Natural killer cell treated with Interleukin-12 subunit alpha and Interleukin-12 subunit beta and Interleukin-15 and Interleukin-18, amount 100 ng/mL, for 72 hours (primary cell): ENCODE measurements around the gene SKP1. TPM values are rescaled to one million over a fixed set of nuclear protein-coding genes. Genes with fewer than 3 reads are reported as not detected.

Experiments used
- ATAC-seq, 2 donors: fragments of 150-1000 bp; cut with Tn5 transposase in 1 of 2; sonication (Bioruptor Pico), chemical (Tn5 transposase) in 1 of 2; 2 replicates each; pipeline ENCODE4 v1.10.0; 2021
- DNase-seq: peaks from one replicate; pipeline ENCODE4 v3.0.0; 2022; ENCODE audit warnings: low spot score
- H3K27ac Mint-ChIP-seq, 2 donors: 1 replicate in 1 of 2; 2 replicates in 1 of 2; pipeline ENCODE4 v1.8.0; 2022; ENCODE audit warnings: mixed read lengths in 2 of 2, mild to moderate bottlenecking in 1 of 2, moderate library complexity in 1 of 2
- H3K27me3 Mint-ChIP-seq, 2 donors: 1 replicate in 1 of 2; 2 replicates in 1 of 2; pipeline ENCODE4 v1.8.0; 2022; ENCODE audit warnings: mixed read lengths in 2 of 2
- H3K36me3 Mint-ChIP-seq: one replicate; pipeline ENCODE4 v1.8.0; 2022; ENCODE audit warnings: mixed read lengths
- H3K4me1 Mint-ChIP-seq, 2 donors: 1 replicate in 1 of 2; 2 replicates in 1 of 2; pipeline ENCODE4 v1.8.0; 2022; ENCODE audit warnings: low read depth in 2 of 2, mixed read lengths in 2 of 2, mild to moderate bottlenecking in 1 of 2
- H3K4me3 Mint-ChIP-seq: one replicate; pipeline ENCODE4 v1.8.0; 2022; ENCODE audit warnings: mixed read lengths
- H3K9me3 Mint-ChIP-seq: 2 replicates; pipeline ENCODE4 v1.8.0; 2022; ENCODE audit warnings: mixed read lengths
- total RNA-seq, 2 donors: library from RNA; stranded (reverse); gene quantifications; one replicate each; pipeline ENCODE4 v1.2.3, GENCODE V29; 2022

The SKP1 gene
- total RNA-seq, 2 donors from 2014 or later = 162 to 210 TPM

DNA sequence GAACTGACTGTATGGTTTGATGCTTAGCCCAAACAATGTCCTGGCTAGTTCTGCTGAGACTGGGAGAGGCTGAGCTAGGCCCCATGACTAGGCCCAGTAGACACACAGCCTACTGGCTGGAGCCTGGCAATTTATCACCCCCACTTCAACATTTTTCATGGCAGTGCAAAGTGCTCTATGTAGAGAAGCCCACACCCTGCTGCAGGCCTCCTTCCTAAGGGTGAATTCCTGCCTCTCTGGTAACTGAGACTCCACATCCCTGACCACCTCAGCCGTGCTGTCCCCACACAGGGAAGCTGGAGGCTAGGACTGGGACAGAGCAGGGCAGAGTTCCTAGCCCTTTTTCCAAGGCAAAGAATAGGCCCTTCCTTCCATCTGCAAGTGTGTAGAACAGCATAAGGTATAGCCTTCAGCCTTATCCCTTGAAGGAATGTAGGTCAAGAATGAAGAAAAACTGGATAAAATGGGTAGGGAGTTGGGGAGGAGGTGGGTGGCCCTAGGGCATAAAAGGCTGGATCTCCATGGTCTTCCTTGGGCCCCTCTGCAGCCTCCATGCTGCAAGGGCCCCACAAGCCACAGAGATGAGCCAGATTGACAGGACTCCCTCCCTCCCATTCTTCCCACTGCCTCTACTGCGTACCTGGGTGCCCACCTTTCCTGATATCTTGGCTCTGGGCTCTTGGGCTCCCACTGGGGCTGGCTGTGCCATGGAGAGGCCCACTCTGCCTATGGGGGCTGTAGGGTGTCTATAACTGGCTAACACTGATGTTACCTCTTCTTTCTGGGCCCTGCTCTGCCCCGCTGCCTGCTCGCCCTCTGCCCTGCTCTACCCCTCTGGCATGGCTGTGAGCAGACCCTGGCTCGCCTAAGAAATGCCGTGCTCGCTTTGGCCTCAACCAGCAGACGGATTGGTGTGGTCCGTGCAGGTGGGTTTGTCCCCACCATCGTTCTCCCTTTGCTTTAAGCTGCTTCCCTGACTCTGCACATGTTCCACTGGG is 32.5 kb downstream of the SKP1 start:
- no peak for ATAC-seq
- Mint-ChIP-seq H3K4me3 (no peak overlapping the region), H3K27me3 (no peaks in the 10 kb centered on the region), H3K9me3 (no peaks in the 10 kb centered on the region), H3K36me3 (no peaks in the 10 kb centered on the region), H3K27ac (peak overlapping the region in 1 of 2 donors; percentile 48), H3K4me1 (peaks cover 26 to 40% of the 10 kb centered on the region in 2 donors)
- no peak for DNase-seq

DNA sequence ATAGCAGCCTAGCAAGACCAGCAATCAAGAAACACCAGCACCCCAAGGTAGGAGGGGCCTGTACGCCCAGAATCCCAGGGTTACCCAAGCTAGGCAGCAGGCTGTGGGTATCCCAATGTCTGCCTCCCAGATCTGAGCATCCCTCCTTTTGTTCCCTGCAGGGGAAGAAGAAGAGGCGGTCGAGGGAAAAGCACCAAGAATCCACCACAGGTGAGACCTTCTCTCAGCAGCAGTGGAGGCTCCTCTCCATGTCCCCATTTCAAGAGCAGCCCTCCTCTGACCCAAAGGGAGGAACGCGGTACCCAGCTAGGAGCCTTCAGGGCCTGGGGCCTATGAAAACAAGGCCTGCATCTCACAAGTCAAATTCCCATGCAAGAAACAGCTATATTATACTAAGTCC is 33.3 kb downstream of the SKP1 start:
- Mint-ChIP-seq H3K27ac (no peak overlapping the region), H3K4me1 (peaks cover 33 to 47% of the 10 kb centered on the region in 2 donors), H3K9me3 (no peaks in the 10 kb centered on the region), H3K4me3 (no peak overlapping the region), H3K36me3 (no peaks in the 10 kb centered on the region), H3K27me3 (no peaks in the 10 kb centered on the region)
- no peak for ATAC-seq
- DNase-seq = no peak

DNA sequence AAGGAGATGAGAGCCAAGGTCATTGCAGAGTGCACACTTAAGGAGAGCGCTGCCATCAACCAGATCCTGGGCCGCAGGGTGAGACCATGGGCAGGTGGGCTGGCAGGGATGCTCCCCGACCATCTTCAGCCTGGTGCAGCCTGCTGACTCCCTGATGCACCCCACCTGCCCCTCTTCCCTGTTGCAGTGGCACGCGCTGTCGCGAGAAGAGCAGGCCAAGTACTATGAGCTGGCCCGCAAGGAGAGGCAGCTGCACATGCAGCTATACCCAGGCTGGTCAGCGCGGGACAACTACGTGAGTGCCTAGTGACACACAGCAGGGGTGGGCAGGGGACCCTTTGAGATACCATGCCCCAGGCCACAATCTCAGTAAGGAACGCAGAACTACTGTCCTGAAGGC is 33.9 kb downstream of the SKP1 start:
- Mint-ChIP-seq H3K4me3 (no peak overlapping the region), H3K4me1 (peaks cover 37 to 52% of the 10 kb centered on the region in 2 donors), H3K27me3 (no peaks in the 10 kb centered on the region), H3K36me3 (no peaks in the 10 kb centered on the region), H3K27ac (no peak overlapping the region), H3K9me3 (no peaks in the 10 kb centered on the region)
- no peak for DNase-seq
- no peak for ATAC-seq

DNA sequence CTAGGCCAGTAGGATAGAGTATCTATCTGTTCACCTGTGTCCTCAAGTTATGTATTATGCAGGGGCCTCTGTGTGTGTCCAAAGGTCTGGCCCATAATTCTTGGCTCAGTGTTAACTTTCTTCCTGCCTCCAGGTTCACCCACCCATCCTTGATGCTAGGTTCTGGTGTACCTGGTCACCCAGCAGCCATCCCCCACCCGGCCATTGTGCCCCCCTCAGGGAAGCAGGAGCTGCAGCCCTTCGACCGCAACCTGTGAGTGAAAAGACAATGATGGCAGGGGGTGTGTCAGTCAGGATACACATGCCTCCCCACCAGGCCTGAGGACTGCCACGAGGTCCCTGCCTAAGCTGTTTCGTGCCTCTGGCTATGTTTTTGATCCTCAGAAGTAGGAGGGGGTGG is 34.7 kb downstream of the SKP1 start:
- H3K9me3 Mint-ChIP-seq = no peaks in the 10 kb centered on the region
- ATAC-seq = no peak
- no peaks in the 10 kb centered on the region for H3K27me3 Mint-ChIP-seq
- H3K4me1 Mint-ChIP-seq = peaks cover 37 to 53% of the 10 kb centered on the region in 2 donors
- DNase-seq = no peak
- H3K4me3 Mint-ChIP-seq = no peak overlapping the region
- H3K27ac Mint-ChIP-seq = no peak overlapping the region
- H3K36me3 Mint-ChIP-seq = no peaks in the 10 kb centered on the region

DNA sequence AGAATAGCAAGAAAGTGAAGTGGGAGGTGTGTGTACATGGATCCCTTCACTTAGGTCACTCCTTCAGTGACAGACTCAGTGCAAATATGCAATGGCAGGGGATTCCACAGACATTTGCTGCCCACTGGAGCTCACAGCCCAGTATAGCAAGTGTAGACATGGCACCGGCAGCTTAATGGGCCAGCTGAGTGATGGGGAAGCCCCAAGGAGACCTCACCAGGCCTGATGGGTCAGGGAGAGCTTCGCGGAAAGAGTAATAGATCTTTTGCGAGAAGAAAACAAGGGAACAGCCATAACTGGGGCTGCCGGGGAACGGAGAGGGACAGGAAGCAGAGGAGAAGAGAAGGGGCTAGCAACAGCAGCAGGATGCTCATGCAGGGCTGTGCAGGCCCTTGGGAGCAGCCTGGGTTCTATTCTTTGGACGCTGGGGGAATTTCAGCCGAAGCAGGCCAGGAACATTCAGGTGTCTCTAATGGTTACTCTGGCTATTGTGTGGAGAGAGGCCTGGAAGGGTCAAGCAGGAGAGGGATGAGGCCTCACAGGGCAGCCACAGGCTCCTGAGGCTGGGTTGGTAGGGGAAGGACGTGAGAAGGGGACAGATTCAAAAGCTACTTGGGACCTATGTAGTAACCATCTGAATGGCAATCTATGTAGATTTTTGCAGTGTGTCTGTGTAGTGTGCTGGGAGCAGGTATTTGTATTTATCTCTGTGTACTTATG is 35.3 kb downstream of the SKP1 start:
- DNase-seq (no peak), ATAC-seq (no peak)
- Mint-ChIP-seq H3K36me3 (no peaks in the 10 kb centered on the region), H3K4me3 (no peak overlapping the region), H3K9me3 (no peaks in the 10 kb centered on the region), H3K27me3 (no peaks in the 10 kb centered on the region), H3K27ac (peak overlapping the region in 1 of 2 donors; percentile 9), H3K4me1 (peaks cover 37 to 53% of the 10 kb centered on the region in 2 donors)

DNA sequence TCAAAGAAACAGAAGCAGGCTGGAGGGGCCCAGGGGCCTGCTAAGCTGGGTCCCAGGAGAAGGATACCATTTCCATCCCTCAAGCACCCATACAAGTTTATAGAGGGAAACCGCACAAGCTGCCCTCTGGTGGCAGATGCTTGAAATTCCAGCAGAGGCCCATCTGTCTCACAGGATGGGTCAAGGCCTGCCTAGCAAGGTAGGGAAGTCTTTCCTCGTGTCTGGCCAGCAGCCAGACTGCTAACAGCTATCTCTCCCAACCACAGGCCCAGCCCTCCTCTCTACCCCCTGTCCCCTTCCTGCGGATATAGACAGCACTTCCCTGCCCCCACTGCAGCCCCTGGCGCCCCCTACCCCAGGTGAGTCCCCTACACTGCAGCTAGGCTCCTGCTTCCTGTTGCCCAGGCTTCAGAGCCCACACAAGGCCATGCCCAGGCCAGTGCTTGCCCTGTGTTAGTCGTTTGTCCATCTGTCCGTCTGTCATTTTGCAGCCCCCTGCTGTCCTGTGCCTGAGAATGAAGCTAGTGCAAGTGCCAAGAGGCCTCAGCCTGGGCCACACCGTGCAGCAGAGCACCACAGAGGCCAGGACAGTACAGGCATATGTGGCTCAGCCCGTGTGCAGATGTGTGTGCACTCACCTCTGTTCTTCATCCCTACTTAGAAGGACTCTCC is 36.1 kb downstream of the SKP1 start:
- Mint-ChIP-seq H3K9me3 (no peaks in the 10 kb centered on the region), H3K27me3 (peaks cover 1 to 3% of the 10 kb centered on the region in 2 donors), H3K4me3 (no peak overlapping the region), H3K4me1 (peaks cover 36 to 55% of the 10 kb centered on the region in 2 donors), H3K27ac (peak overlapping the region in 1 of 2 donors; percentile 9), H3K36me3 (peaks cover 4% of the 10 kb centered on the region)
- DNase-seq = no peak
- ATAC-seq = peak; percentile 49 to 67

DNA sequence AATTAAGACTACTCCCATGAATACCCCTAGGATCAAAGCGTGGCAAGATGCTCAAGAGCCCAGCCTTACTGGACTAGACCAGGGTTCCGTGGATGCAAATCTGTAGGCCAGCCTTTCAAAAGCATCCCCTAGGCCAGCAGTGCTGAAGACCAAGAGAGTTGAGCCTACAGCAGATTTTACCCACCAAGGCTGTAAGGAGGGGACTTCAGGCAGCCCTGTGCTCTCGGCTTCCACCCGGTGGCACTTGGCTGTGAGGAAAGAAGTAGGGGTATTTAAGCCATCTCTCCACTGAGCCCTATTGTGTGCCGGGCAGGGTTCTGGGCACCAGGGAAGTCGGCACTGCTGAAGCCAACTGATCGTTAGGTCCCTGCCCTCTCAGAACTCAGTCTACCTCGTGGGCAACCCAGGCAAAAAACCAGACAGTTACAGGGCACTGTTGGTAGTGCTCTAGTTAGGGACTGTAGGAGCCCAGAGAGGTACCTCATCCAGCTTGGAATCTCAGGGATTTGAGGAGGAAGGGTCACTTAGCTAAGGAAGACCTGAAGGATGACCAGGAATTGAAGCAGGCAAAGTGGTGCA is 36.8 kb downstream of the SKP1 start:
- H3K36me3 Mint-ChIP-seq = peaks cover 8% of the 10 kb centered on the region

DNA sequence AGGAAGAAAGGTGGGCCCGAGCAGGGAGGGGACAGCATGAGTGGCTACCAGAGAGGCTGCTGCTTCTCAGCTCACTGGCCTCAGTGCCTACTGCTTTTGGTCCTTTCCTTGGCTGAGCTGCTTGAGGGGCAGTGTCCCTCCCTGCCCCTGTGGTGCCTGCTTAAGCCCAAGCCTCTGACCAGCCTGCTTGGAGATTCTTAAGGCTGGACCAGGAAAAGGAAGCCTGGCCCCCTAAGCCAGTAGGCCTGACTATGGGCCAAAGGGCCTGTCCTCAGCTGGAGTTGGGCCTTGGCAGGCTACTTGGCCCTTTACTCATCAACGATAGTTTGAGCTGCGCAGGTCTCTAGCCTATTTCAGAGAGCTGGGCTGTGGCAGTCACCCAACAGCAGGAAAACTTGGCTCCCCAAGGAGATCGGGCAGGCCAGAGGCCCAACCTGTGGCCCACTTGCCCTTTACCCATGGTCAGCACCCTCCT is 37.3 kb downstream of the SKP1 start:
- ATAC-seq = no peak
- DNase-seq = no peak
- Mint-ChIP-seq H3K36me3 (peaks cover 8% of the 10 kb centered on the region), H3K4me1 (peaks cover 43 to 58% of the 10 kb centered on the region in 2 donors), H3K9me3 (no peaks in the 10 kb centered on the region), H3K27me3 (peaks cover 7% of the 10 kb centered on the region in 2 donors), H3K27ac (no peak overlapping the region), H3K4me3 (no peak overlapping the region)

More for the DNA sequence above, 36.8 kb downstream of the SKP1 start:
- Mint-ChIP-seq H3K27ac (no peak overlapping the region), H3K9me3 (no peaks in the 10 kb centered on the region), H3K27me3 (peaks cover 7% of the 10 kb centered on the region in 2 donors), H3K4me3 (no peak overlapping the region), H3K4me1 (peaks cover 40 to 55% of the 10 kb centered on the region in 2 donors)
- DNase-seq (no peak), ATAC-seq (no peak)

DNA sequence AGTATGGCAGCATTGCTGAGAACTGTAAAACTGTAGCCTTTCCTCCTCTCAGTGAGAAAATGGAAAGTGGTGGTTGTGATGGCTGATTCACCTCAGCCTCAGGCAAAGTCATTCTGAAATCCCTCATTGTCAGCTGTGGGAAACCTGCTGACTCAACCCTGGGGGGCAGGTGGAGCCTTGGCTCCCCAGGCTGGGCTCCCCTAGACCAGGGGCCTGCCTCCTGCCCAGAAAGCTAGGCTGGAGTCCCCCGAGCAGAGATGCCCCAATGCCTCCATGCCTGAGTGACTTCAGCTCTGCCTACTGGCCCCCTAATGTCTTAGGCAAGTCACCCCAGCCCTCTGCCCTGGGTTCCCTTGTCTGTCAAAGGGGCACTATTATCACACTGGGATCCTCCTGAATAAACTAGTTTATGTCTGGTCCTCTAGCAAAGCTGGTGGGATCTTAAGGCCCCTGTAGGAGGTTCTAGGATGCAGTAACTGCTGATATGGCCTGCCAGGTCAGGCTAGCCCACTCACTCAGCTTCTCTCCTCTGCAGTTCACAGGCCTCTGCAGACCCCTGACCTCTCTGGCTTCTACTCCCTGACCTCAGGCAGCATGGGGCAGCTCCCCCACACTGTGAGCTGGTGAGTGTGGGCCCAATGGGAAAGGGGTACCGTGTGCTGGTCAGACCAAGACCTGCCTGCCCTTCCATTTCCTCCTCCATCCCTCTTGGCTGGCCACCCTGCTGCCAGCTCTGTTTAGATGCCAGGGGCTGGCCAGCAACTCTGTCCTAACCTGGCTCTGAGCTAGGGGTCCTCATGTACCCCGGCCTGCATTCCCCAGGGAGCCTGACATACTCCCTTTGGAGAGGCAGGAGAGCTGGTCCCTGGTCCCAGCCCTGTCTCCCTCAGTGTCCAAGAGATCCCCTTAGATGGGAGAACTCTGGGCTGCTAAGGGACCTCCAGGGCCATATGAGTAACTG is 38.1 kb downstream of the SKP1 start:
- Mint-ChIP-seq H3K4me1 (peaks cover 43 to 59% of the 10 kb centered on the region in 2 donors), H3K27ac (peak overlapping the region in 1 of 2 donors; percentile 29), H3K4me3 (no peak overlapping the region)

DNA sequence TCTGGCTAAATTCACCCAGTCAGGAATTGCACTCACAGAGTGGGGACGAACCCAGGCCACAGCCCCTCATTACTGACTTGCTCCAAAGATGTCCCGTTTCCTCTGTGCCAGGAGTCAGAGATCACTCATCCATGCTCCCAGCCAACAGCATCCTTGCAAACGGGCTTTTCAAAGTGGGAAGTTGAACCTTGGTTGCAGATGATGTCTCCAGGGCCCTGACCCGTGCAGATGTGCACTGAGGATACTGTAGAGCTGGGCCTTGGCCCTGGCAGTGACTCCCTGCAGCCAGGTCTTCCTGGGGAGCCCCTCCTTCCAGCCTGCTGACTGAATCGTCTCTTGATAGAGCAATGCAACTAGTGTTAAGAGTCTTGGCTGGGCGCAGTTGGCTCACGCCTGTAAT is 40.0 kb downstream of the SKP1 start:
- Mint-ChIP-seq H3K4me3 (no peak overlapping the region), H3K27me3 (peaks cover 7% of the 10 kb centered on the region in 2 donors), H3K9me3 (no peaks in the 10 kb centered on the region), H3K36me3 (peaks cover 8% of the 10 kb centered on the region), H3K4me1 (peaks cover 56 to 67% of the 10 kb centered on the region in 2 donors), H3K27ac (peak overlapping the region in 1 of 2 donors; percentile 29)
- ATAC-seq = no peak
- no peak for DNase-seq

More for the DNA sequence above, 38.1 kb downstream of the SKP1 start:
- Mint-ChIP-seq H3K36me3 (peaks cover 8% of the 10 kb centered on the region), H3K27me3 (peaks cover 7% of the 10 kb centered on the region in 2 donors), H3K9me3 (no peaks in the 10 kb centered on the region)
- ATAC-seq (peak; percentile 86 to 90), DNase-seq (peak; percentile 82)

DNA sequence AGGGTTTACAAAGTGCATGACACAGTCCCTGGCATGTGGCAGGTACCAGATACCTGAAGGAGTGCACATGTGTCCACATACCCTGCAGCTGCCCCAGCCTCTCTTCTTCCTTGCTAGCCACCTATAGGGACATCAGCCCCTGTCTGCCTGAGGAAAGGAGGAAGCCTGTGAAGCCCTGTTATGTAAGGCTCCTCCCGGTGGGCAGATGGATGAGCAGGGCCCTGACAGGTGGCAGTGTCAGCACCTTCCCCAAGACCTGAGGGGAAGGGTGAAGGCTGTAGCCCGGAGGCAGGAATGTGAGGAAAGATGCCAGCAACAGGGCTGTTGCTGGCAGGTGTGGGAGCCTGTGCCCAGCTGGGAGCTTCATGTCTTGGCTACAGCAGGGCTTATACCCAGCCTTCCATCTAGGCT is 40.5 kb downstream of the SKP1 start:
- Mint-ChIP-seq H3K4me1 (peaks cover 56 to 67% of the 10 kb centered on the region in 2 donors), H3K27me3 (peaks cover 7% of the 10 kb centered on the region in 2 donors), H3K27ac (no peak overlapping the region), H3K9me3 (no peaks in the 10 kb centered on the region), H3K36me3 (peaks cover 8% of the 10 kb centered on the region), H3K4me3 (peak overlapping the region; percentile 1)
- no peak for DNase-seq
- no peak for ATAC-seq

DNA sequence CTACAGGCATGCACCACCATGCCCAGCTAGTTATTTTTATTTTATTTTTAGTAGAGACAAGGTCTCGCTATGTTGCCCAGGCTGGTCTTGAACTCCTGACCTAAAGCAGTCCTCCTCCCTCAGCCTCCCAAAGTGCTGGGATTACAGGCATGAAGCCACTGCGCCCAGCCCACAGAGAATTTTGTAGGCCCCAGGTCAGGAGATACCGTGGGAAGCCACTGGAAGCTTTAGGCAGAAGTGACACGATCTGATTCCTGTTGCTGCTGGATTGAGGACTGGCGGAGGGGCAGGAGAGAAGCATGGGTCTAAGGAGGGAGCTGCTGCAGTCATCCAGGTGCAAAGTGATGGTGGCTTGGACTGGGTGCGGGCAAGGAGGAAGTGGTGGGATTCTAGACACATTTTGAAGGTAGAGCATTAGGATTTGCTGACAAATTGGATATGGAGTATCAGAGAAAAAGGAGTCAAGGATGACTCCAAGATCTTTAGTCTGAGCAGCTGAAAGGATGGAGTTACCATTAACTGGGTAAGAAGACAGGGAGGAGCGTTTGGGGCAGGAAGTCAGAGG is 41.6 kb downstream of the SKP1 start:
- H3K4me1 Mint-ChIP-seq = peaks cover 56 to 68% of the 10 kb centered on the region in 2 donors
- peak overlapping the region; percentile 1 for H3K4me3 Mint-ChIP-seq
- peaks cover 7% of the 10 kb centered on the region in 2 donors for H3K27me3 Mint-ChIP-seq
- ATAC-seq (no peak), DNase-seq (no peak)
- no peak overlapping the region for H3K27ac Mint-ChIP-seq
- peaks cover 8% of the 10 kb centered on the region for H3K36me3 Mint-ChIP-seq
- H3K9me3 Mint-ChIP-seq = no peaks in the 10 kb centered on the region
